Psoas muscle (tissue), 8 donors: ENCODE measurements around the gene FAM98C. TPM values are rescaled to one million over a fixed set of nuclear protein-coding genes. Genes with fewer than 3 reads are reported as not detected.
A peak's percentile ranks its signal among the peaks of the same experiment; 100 is the strongest.

Experiments used
- ATAC-seq, 4 donors: fragments of 200-7000 bp; cut with Tn5 transposase; one replicate each; pipeline ENCODE4 v1.9.1; 2020; ENCODE audit warnings: moderate library complexity in 3 of 4, mild to moderate bottlenecking in 2 of 4
- DNase-seq, 2 donors: peaks; one replicate each; pipeline ENCODE4 v3.0.0-alpha.2; 2020
- H3K27ac ChIP-seq: fragments of 200-600 bp; one replicate; pipeline ENCODE4 v1.8.0; 2022
- H3K27me3 ChIP-seq, 3 donors: fragments of 200-600 bp in 1 of 3; one replicate each; pipeline versions ENCODE4 v1.6.1 to v1.8.0; 2013 to 2022; ENCODE audit warnings: low read length in 2 of 3, mild to moderate bottlenecking in 2 of 3, moderate library complexity in 1 of 3; ENCODE audit not compliant: insufficient read depth in 3 of 3
- H3K36me3 ChIP-seq, 2 donors: fragments of 200-600 bp in 1 of 2; one replicate each; pipeline versions ENCODE4 v1.6.1 to v1.8.0; 2013 to 2022; ENCODE audit warnings: low read depth in 1 of 2, mild to moderate bottlenecking in 1 of 2, moderate library complexity in 1 of 2; ENCODE audit not compliant: insufficient read depth in 1 of 2
- H3K4me1 ChIP-seq: fragments of 200-600 bp; one replicate; pipeline ENCODE4 v1.8.0; 2022
- H3K4me3 ChIP-seq: fragments of 200-600 bp; one replicate; pipeline ENCODE4 v1.8.0; 2022; ENCODE audit warnings: mild to moderate bottlenecking
- H3K9me3 ChIP-seq: fragments of 200-600 bp; one replicate; pipeline ENCODE4 v1.8.0; 2022
- CTCF ChIP-seq: fragments of 200-600 bp; IDR thresholded peaks from one replicate; pipeline ENCODE4 v1.8.0; 2022; ENCODE audit warnings: antibody characterized with exemption
- WGBS, 3 donors: extraction: QIAGEN DNeasy Blood & Tissue Kit; methylation state at CpG; one replicate each; pipeline versions ENCODE4 v1.1.6 to v1.1.7; 2013; 5-methylcytosine and 5-hydroxymethylcytosine counted together
- intact Hi-C, 2 donors: fragments of 100-400 bp; cut with DNase I; formaldehyde crosslinking; loops; one replicate each; pipeline versions ENCODE4 v1.11.0 to v1.14.2; 2022
- polyA plus RNA-seq, 3 donors: library from polyadenylated mRNA; stranded (reverse); fragments of 200-250 nt; gene quantifications; one replicate each; pipeline ENCODE4 v1.2.3, GENCODE V29; 2013
- total RNA-seq, 4 donors: library from RNA; stranded (reverse); fragmentation: NEBNext Ultra II Directional in 2 of 4; extraction: Animal tissue kit (Norgen Biotek cat#: 25700) in 2 of 4; gene quantifications; one replicate each; pipeline versions ENCODE4 v1.2.1 to v1.2.4, GENCODE V29; 2021 to 2023
- donor health status: healthy with polysubstance abuse.
- donor health status: DM: no; HTN: no; CAD: no; lungs with moderate emphysema.
- donor health status: Bipolar disorder and iron deficiency.
- donor health status: healthy.
- donor health status: DM: yes; HTN: yes; CAD: no.
- donor health status: DM: no; HTN: no; CAD: no.
- donor health status: DM: no; HTN: no; CAD: no.
- donor health status: DM: yes; HTN: yes; CAD: no.

FAM98C gene
- total and polyA plus RNA-seq, 7 donors = 1.1 to 6.6 (median 1.5) TPM

GRCh38 chr19:38384209-38385027 lies 18.5 kb upstream of the FAM98C start:
- Histone ChIP-seq H3K36me3 (peaks cover 25 to 70% of the 10 kb centered on the region in 2 donors), H3K4me1 (peaks cover 21% of the 10 kb centered on the region), H3K9me3 (no peaks in the 10 kb centered on the region), H3K27me3 (peaks cover 0 to 3% (median 0%) of the 10 kb centered on the region in 3 donors), H3K27ac (no peak overlapping the region), H3K4me3 (no peak overlapping the region)
- TF ChIP-seq CTCF = no peak
- 78 to 84% (median 82%) methylated on average over 10 of the region's 10 CpGs for WGBS, 3 donors
- intact Hi-C loops = no loop called here
- DNase-seq (no peak), ATAC-seq (peak in 1 of 4 donors; percentile 0)

- no peak for TF ChIP-seq CTCF
- intact Hi-C loops = no loop called here
- DNase-seq = no peak
- Histone ChIP-seq H3K4me3 (no peak overlapping the region), H3K9me3 (no peaks in the 10 kb centered on the region), H3K4me1 (peaks cover 21% of the 10 kb centered on the region), H3K36me3 (peaks cover 23 to 62% of the 10 kb centered on the region in 2 donors), H3K27ac (no peak overlapping the region), H3K27me3 (peaks cover 0 to 3% (median 0%) of the 10 kb centered on the region in 3 donors)
- peak in 1 of 4 donors; percentile 1 for ATAC-seq
- WGBS, 3 donors = 79 to 83% (median 83%) methylated on average over 37 to 40 of the region's 40 CpGs
Observed at GRCh38 chr19:38385057-38385803, 17.7 kb upstream of the FAM98C start.

GRCh38 chr19:38385804-38386257 lies 17.1 kb upstream of the FAM98C start:
- Histone ChIP-seq H3K4me1 (peaks cover 21% of the 10 kb centered on the region), H3K27me3 (peaks cover 0 to 3% (median 0%) of the 10 kb centered on the region in 3 donors), H3K36me3 (peaks cover 23 to 56% of the 10 kb centered on the region in 2 donors), H3K9me3 (no peaks in the 10 kb centered on the region), H3K4me3 (no peak overlapping the region), H3K27ac (no peak overlapping the region)
- DNase-seq (peak in 1 of 2 donors; percentile 72), ATAC-seq (peak in 3 of 4 donors; percentile 2 to 10 (median 2))
- whole genome bisulfite sequencing, 3 donors = 60 to 72% (median 69%) methylated on average over 34 to 40 of the region's 40 CpGs
- no peak for TF ChIP-seq CTCF
- intact Hi-C loops = no loop called here

- Histone ChIP-seq H3K4me1 (peaks cover 21% of the 10 kb centered on the region), H3K27ac (no peak overlapping the region), H3K36me3 (peaks cover 21 to 50% of the 10 kb centered on the region in 2 donors), H3K27me3 (no peaks in the 10 kb centered on the region), H3K9me3 (no peaks in the 10 kb centered on the region), H3K4me3 (peak overlapping the region; percentile 51)
- no peak for TF ChIP-seq CTCF
- WGBS, 3 donors = 53 to 60% (median 54%) methylated on average over 50 to 61 of the region's 61 CpGs
- DNase-seq (peak in 1 of 2 donors; percentile 69), ATAC-seq (peak; percentile 3 to 17 (median 6))
- intact Hi-C loops = no loop called here
Observed at GRCh38 chr19:38386300-38386970, 16.5 kb upstream of the FAM98C start.
